GM21786 (cell line): ENCODE data around the gene PTTG1IP.
A peak's percentile ranks its signal among the peaks of the same experiment; 100 is the strongest.
"Not testable (repeated sequence)": the region's sequence is repeated elsewhere in the genome, so short reads cannot be mapped to it uniquely, and the experiment has no call there.

Source experiments
- ATAC-seq: cut with Tn5 transposase; IDR thresholded peaks from one replicate; pipeline ENCODE4 v1.9.1; 2021; ENCODE audit not compliant: unreplicated experiment

The PTTG1IP gene

DNA sequence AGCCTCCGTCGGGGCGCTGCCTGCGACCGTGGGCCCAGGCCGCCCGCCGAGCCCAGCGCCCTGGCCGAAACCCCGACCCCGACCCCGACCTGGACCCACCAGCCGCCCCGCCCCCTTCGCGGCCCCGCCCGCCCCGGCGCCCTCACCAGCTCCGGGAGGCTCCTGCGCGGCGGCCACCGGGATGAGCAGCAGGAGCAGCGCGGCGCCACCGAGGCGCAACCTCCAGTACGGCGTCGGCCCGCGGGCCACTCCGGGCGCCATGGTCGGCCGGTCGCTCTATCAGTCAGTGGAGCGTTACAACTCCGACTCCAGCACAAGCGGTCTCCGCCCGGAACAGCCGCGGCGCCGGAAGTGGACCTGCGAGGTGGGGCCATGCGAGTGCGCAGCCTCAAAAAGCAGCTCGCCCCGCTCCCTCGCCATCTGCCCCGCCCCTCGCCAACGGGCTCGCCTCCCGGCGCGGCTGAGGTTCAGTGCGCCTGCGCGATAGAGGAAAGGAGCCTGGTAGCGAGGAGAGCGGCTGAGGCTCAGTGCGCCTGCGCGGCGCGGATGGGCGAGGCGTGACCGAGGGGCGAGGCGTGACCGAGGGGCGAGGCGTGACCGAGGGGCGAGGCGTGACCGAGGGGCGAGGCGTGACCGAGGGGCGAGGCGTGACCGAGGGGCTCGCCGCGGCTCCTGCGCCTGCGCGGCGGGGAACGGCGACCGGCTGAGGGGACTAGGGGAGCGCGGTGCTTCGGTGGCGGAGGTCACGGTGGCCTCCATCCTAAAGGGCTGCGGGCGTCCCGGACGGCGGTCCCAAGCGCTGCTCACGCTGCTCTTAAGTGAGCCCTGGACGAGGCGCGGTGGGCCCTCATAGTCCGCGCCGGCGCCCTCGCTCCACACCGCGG is at the start of gene PTTG1IP:
PTTG1IP (minus strand) TSS at position 335 of the 884 bp plus-strand sequence; CDS start at position 261, 74 bp downstream.
- peak; percentile 73 for ATAC-seq

- ATAC-seq, result no peak
Measured at GRCh38 chr21:44921928-44922327, 48.4 kb upstream of the PTTG1IP start.

- peak; percentile 69 for ATAC-seq
Measured at GRCh38 chr21:44920694-44921604, 47.5 kb upstream of the PTTG1IP start, which contains the start of gene ITGB2. Gene ITGB2, minus strand, starts transcription at chr21:44920899. Its CDS starts 10,117 bp downstream, at chr21:44910782.

GRCh38 chr21:44919913-44920693 is 46.6 kb upstream of the PTTG1IP start:
- ATAC-seq, result no peak

DNA sequence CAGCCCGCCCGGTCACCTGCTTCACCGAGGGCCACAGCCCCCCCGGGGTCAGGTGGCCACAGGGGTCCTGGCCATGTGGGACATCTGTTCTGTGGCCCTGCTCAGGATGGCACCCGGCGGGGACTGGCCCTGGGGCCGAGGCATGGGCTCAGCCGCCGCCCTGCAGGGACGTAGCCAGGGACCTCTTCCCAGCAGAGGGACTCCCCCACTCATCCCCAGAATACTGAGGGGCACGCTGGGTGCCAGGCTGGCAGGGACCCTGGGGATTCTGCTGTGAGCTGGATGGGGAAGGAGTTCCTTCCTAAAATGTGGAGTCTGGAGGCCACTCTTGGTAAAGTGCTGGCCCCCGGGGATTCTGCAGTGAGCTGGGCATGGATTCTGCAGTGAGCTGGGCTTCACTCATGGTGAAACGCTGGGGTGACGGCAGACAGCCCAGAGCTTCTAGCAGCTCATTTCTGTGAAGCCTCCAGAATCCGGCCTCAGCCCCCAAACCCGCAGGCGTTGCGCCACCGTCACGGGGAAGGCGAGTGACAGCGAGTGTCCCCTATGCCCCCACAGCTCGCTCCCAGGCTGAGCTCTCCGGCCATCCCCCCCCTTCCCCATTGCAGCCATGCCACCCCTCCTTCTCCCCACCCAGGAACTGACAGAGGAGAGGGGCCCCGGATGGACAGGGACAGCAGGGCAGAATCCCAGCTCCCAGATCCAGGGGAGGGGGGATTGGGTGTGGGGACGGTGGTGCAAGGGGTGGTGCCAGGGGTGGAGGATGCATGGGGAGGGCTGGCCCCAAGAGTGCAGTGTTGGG is 45.8 kb upstream of the PTTG1IP start:
- ATAC-seq, result no peak

DNA sequence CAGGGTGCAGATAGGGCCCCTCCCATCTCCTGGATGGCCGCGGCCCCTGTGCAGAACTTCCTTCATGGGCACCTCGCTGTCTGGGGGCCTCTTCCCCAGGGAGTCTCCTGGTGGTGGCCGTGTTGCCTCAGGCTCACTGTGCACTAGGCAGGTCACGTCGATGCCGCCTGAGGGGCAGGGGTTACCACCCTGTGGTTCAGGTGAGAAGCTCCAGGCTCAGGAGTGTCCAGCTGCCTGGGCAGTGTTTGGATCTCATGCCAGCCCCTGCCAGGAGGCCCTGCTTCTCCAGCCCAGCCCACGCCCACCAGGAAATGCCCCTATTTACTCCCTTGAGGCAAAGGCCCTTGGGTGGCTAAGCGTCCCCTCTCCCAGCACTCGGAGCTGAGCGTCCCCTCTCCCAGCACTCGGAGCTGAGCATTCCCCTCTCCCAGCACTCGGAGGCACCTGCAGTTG is 45.1 kb upstream of the PTTG1IP start:
- ATAC-seq, result no peak

- ATAC-seq, result no peak
Measured at GRCh38 chr21:44918107-44918470, 44.6 kb upstream of the PTTG1IP start.

- ATAC-seq, result no peak
Measured at GRCh38 chr21:44917446-44918106, 44.1 kb upstream of the PTTG1IP start.

DNA sequence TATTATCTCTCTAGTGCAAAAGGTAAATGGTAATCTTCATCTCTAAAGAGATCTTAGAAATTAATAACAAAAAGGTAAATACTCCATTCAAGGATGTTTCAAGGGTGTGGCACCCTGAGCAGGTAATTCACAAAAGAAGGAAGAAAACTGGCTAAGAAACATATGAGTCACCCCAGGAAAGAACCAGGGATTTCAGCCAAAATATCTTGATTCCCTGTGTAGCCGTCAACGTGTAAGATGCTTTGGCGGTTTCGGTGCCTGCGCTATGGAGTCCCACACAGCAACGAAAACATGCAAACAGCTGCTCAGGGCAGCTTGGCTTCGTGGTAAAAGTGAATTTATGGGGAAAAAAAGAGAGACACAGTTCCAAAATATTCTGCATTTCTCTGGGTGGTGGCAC is 43.5 kb upstream of the PTTG1IP start:
- no peak for ATAC-seq

- peak; percentile 49 for ATAC-seq
Measured at GRCh38 chr21:44914176-44914874, 40.8 kb upstream of the PTTG1IP start.

GRCh38 chr21:44913425-44914175 is 40.1 kb upstream of the PTTG1IP start:
- ATAC-seq, result no peak

- ATAC-seq, result not testable (repeated sequence)
Measured at GRCh38 chr21:44912506-44913412, 39.3 kb upstream of the PTTG1IP start.

- ATAC-seq, result no peak
Measured at GRCh38 chr21:44912158-44912473, 38.6 kb upstream of the PTTG1IP start.

- ATAC-seq, result no peak
Measured at GRCh38 chr21:44911384-44912157, 38.1 kb upstream of the PTTG1IP start.

- no peak for ATAC-seq
Measured at GRCh38 chr21:44911068-44911383, 37.5 kb upstream of the PTTG1IP start.

- ATAC-seq, result no peak
Measured at GRCh38 chr21:44910229-44911067, 37.0 kb upstream of the PTTG1IP start.
